ENCODE data around the gene CYP2A13. TPM values are rescaled to one million over a fixed set of nuclear protein-coding genes. Genes with fewer than 3 reads are reported as not detected.
"Not testable (repeated sequence)": the region's sequence is repeated elsewhere in the genome, so short reads cannot be mapped to it uniquely, and the experiment has no call there.

CYP2A13 gene
- total RNA-seq, 1 experiment from 2014 or later, result 0.48 TPM

- TF ChIP-seq PREB (CRISPR knock-in tag; IDR thresholded peaks at IDR 0.05; ENCODE audit: borderline replicate concordance) (no peak), ATF2 (CRISPR knock-in tag; IDR thresholded peaks at IDR 0.05; ENCODE audit: borderline replicate concordance, low read depth) (no peak), ZBTB21 (CRISPR knock-in tag; IDR thresholded peaks at IDR 0.05; ENCODE audit: borderline replicate concordance) (no peak), CREM (CRISPR knock-in tag; IDR thresholded peaks at IDR 0.05) (no peak)
These were observed 28.0 kb downstream of the CYP2A13 start (continued) for GRCh38 chr19:41116261-41116660.

GRCh38 chr19:41120929-41121911 lies 33.0 kb downstream of the CYP2A13 start:
- H3K27ac Mint-ChIP-seq; H3K4me1 Mint-ChIP-seq; H3K36me3 Mint-ChIP-seq; H3K27me3 Mint-ChIP-seq (ENCODE audit: low read depth); DNase-seq (ENCODE audit: low spot score); H3K9me3 Mint-ChIP-seq; POLR2A ChIA-PET; H3K4me3 Mint-ChIP-seq: not testable (repeated sequence)
- CTCF ChIA-PET, result interaction anchor here (1.3 kb wide), 1 partner anchor 83 kb away, joined by 3 read pairs; no protein-coding TSS in a partner anchor
- ATAC-seq, result peak; percentile 73

GRCh38 chr19:41122846-41123245 lies 34.6 kb downstream of the CYP2A13 start:
- CTCF ChIA-PET, result interaction anchor here (1.0 kb wide), 1 partner anchor 21 kb away, joined by 6 read pairs; no protein-coding TSS in a partner anchor
- POLR2A ChIA-PET; DNase-seq (ENCODE audit: low spot score); H3K27ac Mint-ChIP-seq; H3K27me3 Mint-ChIP-seq (ENCODE audit: low read depth); H3K36me3 Mint-ChIP-seq; H3K9me3 Mint-ChIP-seq; ATAC-seq; H3K4me3 Mint-ChIP-seq: not testable (repeated sequence)
- H3K4me1 Mint-ChIP-seq, result peaks cover 11% of the 10 kb centered on the region

GRCh38 chr19:41123716-41124294 lies 35.6 kb downstream of the CYP2A13 start:
- H3K36me3 Mint-ChIP-seq, result no peaks in the 10 kb centered on the region
- H3K27ac Mint-ChIP-seq, result no peak overlapping the region
- DNase-seq (ENCODE audit: low spot score) (no peak), ATAC-seq (no peak)
- H3K4me1 Mint-ChIP-seq, result peaks cover 21% of the 10 kb centered on the region
- H3K4me3 Mint-ChIP-seq, result no peak overlapping the region
- peaks cover 9% of the 10 kb centered on the region for H3K27me3 Mint-ChIP-seq (ENCODE audit: low read depth)
- CTCF ChIA-PET, result interaction anchor here (0.6 to 1.2 kb wide), 5 partner anchors 12 to 460 kb away, joined by 3 to 6 read pairs (median 3); no protein-coding TSS in a partner anchor
- POLR2A ChIA-PET, result interaction anchor here (0.6 to 0.7 kb wide), 2 partner anchors 154 to 928 kb away, joined by 3 to 7 read pairs; no protein-coding TSS in a partner anchor
- H3K9me3 Mint-ChIP-seq, result no peaks in the 10 kb centered on the region
- TF ChIP-seq NR2C2 (CRISPR knock-in tag; IDR thresholded peaks at IDR 0.05) (no peak), ZNF512 (CRISPR knock-in tag; IDR thresholded peaks at IDR 0.05; ENCODE audit: borderline replicate concordance) (no peak), GRHL2 (CRISPR knock-in tag; IDR thresholded peaks at IDR 0.05; ENCODE audit: insufficient replicate concordance, severe bottlenecking) (no peak), SMAD4 (CRISPR knock-in tag; IDR thresholded peaks at IDR 0.05) (no peak), GABPB1 (CRISPR knock-in tag; IDR thresholded peaks at IDR 0.05) (no peak), RORB (CRISPR knock-in tag; IDR thresholded peaks at IDR 0.05) (no peak), MYBL2 (CRISPR knock-in tag; IDR thresholded peaks at IDR 0.05) (no peak), TEAD4 (CRISPR knock-in tag; IDR thresholded peaks at IDR 0.05) (no peak), USF1 (CRISPR knock-in tag; IDR thresholded peaks at IDR 0.05) (no peak), ZSCAN18 (CRISPR knock-in tag; IDR thresholded peaks at IDR 0.05) (no peak), ZNF671 (CRISPR knock-in tag; IDR thresholded peaks at IDR 0.05) (no peak), OVOL2 (CRISPR knock-in tag; IDR thresholded peaks at IDR 0.05; ENCODE audit: borderline replicate concordance) (no peak), ZNF396 (CRISPR knock-in tag; IDR thresholded peaks at IDR 0.05; ENCODE audit: borderline replicate concordance) (no peak), PRDM15 (CRISPR knock-in tag; IDR thresholded peaks at IDR 0.05) (no peak)

Measured in WTC11 (cell line).